Skin epidermis (tissue), 12 donors: ENCODE measurements around the gene RABL2A.
"Not testable (repeated sequence)": the region's sequence is repeated elsewhere in the genome, so short reads cannot be mapped to it uniquely, and the experiment has no call there.

Source experiments
- H3K27ac ChIP-seq, 21 experiments: fragments of 200-600 bp; sonication (generic) in 11 of 21; one replicate each; pipeline ENCODE4 v1.5.0; 2020; ENCODE audit warnings: mild to moderate bottlenecking in 3 of 21, inconsistent platforms in 2 of 21, moderate library complexity in 2 of 21
- H3K4me3 ChIP-seq, 7 experiments: fragments of 200-600 bp; sonication (generic) in 2 of 7; one replicate each; pipeline ENCODE4 v1.5.0; 2020; ENCODE audit warnings: inconsistent platforms in 2 of 7, mild to moderate bottlenecking in 2 of 7, moderate library complexity in 1 of 7

Gene RABL2A

DNA sequence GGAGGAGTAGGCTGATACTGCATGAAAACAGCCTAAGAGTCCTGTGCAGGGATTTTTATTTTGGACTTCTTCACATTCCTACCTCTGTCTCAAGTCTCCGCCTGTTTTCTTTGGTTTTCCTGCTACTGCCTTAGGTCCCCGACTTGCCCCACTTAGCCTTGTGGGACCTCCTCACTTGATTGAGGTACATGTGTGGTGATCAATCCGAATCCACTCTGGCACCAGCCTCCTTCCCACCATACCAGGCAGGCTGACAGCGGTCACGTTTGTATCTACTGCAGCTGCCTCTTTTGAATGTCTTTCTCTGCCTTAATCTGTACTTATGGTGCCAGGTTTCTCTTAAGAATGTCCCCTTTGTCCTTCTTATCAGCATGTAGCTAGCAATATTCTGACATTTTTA is 22.4 kb upstream of the RABL2A start:
- Histone ChIP-seq H3K27ac (peak overlapping the region in 6 of 21 experiments; percentile 78 to 93 (median 87)), H3K4me3 (peak overlapping the region in 1 of 7 experiments; percentile 49)

DNA sequence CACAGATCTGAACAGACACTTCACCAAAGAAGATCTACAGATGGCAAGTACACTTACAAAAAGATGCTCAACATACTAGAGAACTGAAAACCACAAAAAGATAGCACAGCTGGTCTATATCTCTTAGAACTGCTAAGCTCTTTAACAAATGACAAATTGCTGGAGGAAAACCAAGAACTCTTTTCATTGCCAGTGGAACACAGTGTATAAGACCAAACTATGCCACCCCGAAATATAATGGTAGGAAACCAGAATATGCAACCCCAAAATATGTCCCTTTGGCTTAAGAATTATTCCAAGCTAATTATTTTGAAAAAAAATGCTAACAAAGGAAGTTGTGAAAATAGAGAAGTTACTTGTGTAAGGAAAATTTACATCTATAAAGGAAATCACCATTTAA is 21.0 kb upstream of the RABL2A start:
- H3K4me3 ChIP-seq, H3K27ac ChIP-seq: not testable (repeated sequence)

DNA sequence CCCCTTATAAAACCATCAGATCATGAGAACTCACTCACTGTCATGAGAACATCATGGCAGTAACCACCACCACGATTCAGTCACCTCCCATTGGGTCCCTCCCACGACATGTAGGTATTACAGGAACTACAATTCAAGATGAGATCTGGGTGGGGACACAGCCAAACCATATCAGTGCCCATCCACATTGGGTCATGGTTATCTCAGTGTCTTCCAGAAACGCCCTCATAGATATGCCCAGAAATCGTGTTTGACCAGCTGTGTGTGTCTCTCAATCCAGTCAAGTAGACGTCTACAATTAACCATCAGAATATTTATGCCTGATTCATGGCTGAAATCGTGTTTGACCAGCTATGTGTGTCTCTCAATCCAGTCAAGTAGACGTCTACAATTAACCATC is 17.2 kb upstream of the RABL2A start:
- H3K4me3 ChIP-seq, H3K27ac ChIP-seq: not testable (repeated sequence)

DNA sequence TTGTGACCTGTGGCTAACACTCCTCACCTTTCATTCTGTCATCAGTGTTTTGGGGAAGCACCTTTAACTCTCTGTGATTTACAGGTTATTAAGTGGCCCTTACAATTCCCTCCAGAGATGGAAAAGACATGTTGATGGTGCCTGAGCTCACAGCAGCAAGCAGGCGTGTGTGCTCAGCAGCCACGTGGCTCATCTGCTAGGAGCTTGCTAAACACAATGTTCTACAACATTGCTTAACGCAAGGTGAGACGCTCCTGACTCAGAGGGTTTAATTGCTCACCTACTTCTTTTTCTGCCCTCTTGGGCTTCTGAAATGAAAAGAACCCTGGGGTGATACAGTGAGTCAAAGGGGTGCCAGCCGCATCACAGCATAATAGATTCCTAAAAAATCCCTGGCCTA is 6.1 kb upstream of the RABL2A start:
- not testable (repeated sequence) for H3K4me3 ChIP-seq

DNA sequence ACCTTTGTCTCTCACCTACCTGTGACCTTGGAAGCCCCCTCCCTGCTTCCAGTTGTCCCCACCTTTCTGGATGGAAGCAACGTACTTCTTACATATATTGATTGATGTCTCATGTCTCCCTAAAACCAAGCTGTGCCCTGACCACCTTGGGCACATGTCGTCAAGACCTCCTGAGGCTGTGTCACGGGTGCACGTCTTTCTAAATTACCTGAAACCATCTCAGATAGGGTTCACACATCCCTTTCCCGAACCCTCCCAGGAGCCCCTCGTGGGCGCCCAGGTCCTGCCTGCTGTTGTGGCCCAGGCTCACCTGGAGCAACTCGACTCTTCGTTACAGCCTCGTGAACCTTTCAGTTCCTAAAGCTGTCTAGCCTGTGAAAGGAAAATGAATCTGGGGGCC is 1.2 kb upstream of the RABL2A start:
- Histone ChIP-seq H3K27ac (peak overlapping the region in 1 of 21 experiments; percentile 59), H3K4me3 (peak overlapping the region in 1 of 7 experiments; percentile 49)

More for the DNA sequence above, 6.1 kb upstream of the RABL2A start:
- not testable (repeated sequence) for H3K27ac ChIP-seq

DNA sequence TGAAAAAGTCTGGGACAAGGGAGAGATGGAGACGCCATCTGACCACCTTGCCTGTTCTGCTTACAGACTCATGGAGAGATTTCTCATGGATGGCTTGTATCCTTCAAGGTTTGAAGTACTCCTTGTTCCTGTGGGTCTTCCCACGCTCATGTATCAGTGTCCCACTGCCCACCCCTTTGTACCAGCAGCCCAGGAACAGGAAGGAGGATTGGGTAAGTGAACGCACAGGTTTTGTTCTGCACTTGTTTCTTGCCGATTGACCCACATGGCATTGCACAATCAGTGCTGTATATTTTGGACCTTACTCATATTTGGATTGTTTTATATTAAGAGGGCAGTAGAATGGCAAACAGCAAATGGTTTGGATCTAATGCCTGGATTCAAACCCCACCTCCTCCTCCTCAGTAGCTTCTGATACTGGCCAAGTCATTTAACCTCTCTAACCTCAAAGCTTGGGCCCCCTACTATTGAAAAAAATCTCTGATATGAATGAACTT is 5.8 kb downstream of the RABL2A start:
- H3K27ac ChIP-seq, H3K4me3 ChIP-seq: not testable (repeated sequence)

DNA sequence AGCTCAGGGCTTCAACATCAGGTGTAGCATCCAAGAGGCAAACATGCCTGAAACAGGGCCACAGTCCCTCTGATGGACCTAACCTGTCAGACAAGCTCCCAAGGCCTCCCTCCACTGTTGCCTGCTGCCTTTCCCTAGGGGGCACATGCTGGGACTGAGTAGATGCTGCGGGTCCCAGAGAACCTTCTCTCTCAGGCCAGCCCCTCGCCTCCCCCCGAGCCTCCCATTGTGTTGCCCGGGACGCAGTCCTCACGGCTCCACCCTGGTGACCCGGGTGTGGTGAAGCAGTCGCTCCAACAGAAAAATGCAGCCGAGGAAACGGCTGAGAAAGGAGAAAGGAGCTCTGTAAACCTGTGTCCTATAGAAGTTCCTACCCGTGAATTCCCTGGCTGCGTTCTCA is 8.3 kb downstream of the RABL2A start:
- not testable (repeated sequence) for H3K4me3 ChIP-seq, H3K27ac ChIP-seq

DNA sequence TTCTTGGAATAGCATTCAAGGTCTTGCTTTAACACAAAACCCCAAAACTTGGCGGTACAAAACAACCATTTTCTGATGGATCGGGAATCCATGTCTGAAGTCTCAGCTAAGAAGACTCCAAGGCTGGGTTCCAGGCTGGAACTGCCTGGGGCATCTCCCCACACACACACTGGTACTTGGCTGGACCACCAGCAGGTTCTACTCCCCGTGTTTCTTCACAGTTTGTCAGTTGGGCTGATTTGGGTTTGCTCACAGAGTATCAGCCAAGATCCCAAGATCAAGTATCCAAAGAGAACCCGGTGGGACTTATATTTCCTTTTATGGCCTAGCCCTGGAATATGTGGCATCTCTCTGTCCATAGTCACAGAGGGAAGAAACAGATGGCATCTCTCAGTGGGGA is 9.2 kb downstream of the RABL2A start:
- not testable (repeated sequence) for H3K27ac ChIP-seq, H3K4me3 ChIP-seq

DNA sequence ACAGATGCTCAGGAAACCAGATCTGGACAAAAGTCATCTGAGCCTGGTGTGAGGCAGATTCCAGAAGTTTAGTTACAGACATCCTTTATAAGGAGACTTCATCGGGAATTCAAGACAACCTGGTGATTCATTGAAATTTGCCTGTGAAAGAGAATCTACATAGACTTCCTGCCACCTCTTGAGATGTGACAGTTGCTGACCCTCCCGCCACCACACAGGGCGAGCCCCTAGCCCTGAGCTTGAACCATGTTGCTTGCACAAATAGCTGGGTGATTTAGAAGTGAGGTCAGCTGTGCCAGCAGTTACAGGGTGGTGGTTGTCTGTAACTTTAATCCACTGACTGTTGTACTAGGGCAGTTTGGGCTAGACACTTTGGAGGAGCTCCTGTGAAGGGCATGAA is 11.0 kb downstream of the RABL2A start:
- H3K27ac ChIP-seq, H3K4me3 ChIP-seq: not testable (repeated sequence)

DNA sequence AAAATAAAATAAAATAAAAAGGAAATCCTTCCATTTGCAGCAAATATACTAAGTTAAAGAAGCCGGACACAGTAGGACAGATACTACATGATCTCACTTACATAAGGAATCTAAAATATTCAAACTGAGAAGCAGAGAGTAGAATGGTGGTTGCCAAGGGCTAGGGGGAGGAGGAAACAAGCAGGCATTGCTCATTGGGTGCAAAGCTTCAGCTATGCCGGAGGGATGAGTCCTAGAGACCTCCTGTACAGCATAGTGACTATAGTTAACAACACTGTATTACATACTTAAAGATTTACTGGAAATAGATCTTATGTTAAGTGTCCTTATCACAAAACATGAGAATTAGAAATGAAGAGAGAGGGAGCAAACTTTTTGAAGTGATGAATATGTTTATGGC is 19.2 kb downstream of the RABL2A start:
- H3K27ac ChIP-seq, H3K4me3 ChIP-seq: not testable (repeated sequence)

DNA sequence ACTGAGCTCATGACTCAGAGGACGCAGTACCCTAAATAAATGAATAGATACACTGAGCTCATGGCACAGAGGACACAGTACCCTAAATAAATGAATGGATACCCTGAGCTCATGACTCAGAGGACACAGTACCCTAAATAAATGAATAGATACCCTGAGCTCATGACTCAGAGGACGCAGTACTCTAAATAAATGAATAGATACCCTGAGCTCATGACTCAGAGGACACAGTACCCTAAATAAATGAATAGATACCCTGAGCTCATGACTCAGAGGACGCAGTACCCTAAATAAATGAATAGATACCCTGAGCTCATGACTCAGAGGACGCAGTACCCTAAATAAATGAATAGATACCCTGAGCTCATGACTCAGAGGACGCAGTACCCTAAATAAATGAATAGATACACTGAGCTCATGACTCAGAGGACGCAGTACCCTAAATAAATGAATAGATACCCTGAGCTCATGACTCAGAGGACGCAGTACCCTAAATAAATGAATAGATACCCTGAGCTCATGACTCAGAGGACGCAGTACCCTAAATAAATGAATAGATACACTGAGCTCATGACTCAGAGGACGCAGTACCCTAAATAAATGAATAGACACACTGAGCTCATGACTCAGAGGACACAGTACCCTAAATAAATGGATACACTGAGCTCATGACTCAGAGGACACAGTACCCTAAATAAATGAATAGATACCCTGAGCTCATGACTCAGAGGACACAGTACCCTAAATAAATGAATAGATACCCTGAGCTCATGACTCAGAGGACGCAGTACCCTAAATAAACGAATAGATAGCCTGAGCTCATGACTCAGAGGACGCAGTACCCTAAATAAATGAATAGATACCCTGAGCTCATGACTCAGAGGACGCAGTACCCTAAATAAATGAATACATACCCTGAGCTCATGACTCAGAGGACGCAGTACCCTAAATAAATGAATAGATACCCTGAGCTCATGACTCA is 24.1 kb downstream of the RABL2A start:
- not testable (repeated sequence) for H3K4me3 ChIP-seq, H3K27ac ChIP-seq

DNA sequence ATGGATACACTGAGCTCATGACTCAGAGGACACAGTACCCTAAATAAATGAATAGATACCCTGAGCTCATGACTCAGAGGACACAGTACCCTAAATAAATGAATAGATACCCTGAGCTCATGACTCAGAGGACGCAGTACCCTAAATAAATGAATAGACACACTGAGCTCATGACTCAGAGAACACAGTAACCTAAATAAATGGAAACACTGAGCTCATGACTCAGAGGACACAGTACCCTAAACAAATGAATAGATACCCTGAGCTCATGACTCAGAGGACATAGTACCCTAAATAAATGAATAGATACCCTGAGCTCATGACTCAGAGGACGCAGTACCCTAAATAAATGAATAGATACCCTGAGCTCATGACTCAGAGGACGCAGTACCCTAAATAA is 25.5 kb downstream of the RABL2A start:
- H3K27ac ChIP-seq, H3K4me3 ChIP-seq: not testable (repeated sequence)

DNA sequence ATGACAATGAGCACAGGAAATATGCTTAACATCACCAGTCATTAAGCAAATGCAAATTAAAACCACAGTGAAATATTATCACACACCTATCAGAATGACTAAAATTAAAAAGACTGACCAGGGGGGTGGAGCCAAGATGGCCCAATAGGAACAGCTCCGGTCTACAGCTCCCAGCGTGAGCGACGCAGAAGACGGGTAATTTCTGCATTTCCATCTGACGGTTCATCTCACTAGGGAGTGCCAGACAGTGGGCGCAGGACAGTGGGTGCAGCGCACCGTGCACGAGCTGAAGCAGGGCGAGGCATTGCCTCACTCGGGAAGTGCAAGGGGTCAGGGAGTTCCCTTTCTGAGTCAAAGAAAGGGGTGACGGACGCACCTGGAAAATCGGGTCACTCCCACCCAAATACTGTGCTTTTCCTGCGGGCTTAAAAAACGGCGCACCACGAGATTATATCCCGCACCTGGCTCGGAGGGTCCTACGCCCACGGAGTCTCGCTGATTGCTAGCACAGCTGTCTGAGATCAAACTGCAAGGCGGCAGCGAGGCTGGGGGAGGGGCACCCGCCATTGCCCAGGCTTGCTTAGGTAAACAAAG is 29.1 kb downstream of the RABL2A start:
- H3K27ac ChIP-seq, result not testable (repeated sequence)
- H3K4me3 ChIP-seq, result peak overlapping the region in 1 of 7 experiments; percentile 12

DNA sequence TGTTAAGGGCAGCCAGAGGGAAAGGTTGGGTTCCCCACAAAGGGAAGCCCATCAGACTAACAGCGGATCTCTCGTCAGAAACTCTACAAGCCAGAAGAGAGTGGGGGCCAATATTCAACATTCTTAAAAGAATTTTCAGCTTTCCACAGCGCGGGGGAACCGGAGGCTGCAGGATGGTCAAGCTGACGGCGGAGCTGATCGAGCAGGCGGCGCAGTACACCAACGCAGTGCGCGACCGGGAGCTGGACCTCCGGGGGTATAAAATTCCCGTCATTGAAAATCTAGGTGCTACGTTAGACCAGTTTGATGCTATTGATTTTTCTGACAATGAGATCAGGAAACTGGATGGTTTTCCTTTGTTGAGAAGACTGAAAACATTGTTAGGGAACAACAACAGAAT is 30.7 kb downstream of the RABL2A start:
- not testable (repeated sequence) for H3K27ac ChIP-seq, H3K4me3 ChIP-seq

DNA sequence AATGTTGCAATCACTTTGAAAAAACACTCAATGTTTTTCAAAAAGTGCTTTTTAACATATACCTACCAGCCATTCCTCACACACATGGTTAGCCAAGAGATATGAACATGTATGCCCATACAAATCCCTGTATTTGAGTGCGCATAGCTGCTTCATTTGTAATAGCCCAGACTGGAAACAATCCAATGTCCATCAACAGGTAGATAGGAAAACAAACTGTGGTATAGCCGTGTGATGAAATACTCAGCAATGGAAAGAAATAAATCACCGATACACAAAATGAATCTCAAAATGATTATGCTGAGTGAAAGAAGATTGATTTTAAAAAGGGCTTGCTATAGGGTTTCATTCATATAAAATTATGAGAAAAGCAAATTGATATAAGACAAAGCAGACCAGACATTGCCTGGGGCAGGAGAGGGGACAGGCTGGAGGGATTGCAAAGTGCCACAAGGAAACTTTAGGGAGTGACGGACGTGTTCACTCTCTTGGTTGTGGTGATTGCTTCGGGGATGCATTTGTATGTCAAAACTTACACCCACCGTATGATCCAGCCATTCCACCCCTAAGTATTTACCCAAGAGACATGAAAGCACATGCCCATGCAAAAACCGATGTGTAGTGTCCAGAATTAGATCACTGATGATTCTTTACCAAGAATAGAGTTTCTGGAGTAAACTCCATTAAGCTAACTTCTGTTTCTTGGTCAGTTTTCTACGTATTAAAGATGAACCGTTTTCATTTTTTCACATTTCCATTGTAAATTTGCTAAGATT is 36.4 kb downstream of the RABL2A start:
- not testable (repeated sequence) for H3K4me3 ChIP-seq, H3K27ac ChIP-seq

DNA sequence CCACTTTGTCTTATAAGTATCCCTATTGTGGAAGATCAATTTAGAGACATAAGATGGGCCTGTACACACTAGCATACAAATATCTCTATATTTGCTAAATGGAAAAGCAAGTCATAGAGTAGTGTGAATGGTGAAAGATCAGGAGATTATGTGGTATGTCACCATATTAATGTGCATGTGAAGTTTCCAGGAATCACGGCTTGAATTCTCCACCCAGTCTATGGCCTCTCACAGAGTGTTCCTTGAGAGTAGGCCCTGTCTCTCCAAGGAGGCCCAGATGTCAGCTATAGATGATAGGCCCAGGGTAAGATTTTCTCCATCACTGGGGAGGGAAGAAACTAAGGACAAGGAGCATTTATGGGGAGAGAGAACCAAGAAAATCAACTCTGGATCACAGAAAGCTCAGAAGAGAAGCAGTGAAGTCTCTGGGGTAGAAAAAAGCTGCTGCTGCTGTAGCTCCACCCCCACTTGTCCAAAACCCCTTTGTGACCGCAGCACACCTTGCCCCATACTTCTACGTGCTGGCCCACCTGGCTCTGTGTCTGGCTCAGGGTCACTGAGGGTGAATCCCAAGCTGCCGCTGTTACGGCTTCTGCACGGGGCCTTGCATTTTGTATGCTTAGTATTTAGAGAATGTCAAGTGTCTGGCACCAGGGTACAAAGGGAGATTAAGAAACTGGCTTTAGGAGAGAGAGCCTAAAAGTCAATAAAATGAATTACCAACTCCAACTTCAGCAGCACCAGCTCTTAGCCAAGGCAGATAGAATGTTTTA is 37.9 kb downstream of the RABL2A start:
- H3K27ac ChIP-seq, H3K4me3 ChIP-seq: not testable (repeated sequence)

DNA sequence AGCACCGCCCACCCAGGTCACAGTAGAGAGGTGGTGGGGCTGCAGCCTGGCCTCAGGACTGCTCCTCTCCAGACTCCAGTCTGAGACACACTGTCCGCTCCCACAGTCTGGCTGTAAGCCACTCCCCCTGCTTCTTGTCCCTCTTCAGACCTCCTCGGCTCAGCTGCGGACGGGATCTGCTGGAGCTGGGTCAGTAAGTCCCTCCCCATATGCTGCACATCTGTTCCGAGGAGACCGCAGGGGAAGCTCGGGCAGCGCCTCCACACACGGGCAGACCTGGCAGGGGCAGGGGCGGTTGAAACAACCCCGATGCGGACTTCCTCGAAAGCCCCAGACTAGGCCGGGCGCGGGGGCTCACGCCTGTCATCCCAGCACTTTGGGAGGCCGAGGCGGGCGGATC is 41.9 kb downstream of the RABL2A start:
- H3K27ac ChIP-seq, H3K4me3 ChIP-seq: not testable (repeated sequence)

DNA sequence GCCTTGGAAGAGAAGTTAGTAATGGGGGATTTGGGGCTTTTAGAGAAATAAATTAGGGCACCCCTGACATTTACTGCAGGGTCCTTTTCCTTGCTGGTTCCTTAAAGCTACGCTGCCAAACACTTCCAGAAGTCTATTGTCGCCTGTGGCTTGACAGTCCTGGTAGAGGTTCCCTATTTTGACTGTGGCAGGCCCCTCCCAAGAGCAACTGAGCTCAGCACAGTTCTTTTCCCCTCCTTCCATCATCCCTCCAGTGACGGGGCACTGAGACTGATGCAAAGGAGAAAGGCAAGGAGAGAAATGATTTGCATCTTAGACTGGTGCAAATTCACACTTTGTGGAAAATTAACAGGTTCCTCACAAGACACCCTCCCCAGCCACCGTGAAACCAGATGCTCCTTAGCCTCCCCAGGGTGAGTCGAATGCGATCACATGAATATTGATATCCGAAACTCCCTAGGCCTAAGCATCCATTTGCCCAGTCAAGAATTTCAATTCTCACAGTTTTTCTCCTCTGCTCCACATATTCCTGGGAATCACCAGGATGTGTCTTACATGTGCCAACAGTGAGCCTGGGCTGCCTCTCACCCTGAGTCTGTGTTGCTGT is 45.4 kb downstream of the RABL2A start:
- Histone ChIP-seq H3K4me3 (no peak overlapping the region), H3K27ac (no peak overlapping the region)

DNA sequence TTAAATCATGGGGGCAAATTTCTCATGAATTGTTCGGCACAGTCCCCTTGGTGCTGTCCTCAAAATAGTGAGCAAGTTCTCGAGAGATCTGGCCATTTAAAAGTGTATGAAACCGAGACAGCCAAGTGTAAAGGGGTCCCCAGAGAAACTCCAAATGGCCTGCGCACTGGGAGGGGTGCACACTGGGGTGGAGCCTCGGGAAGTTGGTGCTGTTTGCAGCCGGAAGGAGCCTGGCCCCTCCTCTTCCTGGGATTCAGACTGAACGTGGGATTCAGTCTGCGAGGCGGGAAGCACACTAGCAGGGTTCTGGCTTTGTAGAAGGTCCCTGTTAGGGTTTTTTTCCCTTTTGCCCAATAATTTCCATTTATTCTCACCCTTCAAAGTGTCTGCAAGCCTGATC is 48.8 kb downstream of the RABL2A start:
- Histone ChIP-seq H3K4me3 (no peak overlapping the region), H3K27ac (no peak overlapping the region)
